Endothelial cell of umbilical vein (primary cell): Measurements from ENCODE around the gene TTC3. TPM values are rescaled to one million over a fixed set of nuclear protein-coding genes. Genes with fewer than 3 reads are reported as not detected.

Experiments
- BruUV-seq: library from RNA; stranded (reverse); fragments of 400-500 nt; replicated peaks from 2 replicates; lab custom pipeline; 2021; lab: Mats Ljungman, UMichigan
- CTCF ChIA-PET: fragments of 300-600, 350-600 bp; sonication (Branson Sonifier 250); formaldehyde crosslinking; loops from one replicate; lab custom pipeline; 2021; ENCODE audit warnings: antibody characterized with exemption, inconsistent platforms; lab: Charles Lee
- POLR2A ChIA-PET: fragments of 300-600, 350-600 bp; sonication (Branson Sonifier 250); formaldehyde crosslinking; loops from one replicate; lab custom pipeline; 2021; ENCODE audit warnings: antibody characterized with exemption, inconsistent platforms; lab: Charles Lee
- DNase-seq: peaks from one replicate; pipeline ENCODE4 v3.0.0-alpha.2; 2011; ENCODE audit warnings: low read depth, low spot score
- FAIRE-seq: peaks from 2 replicates; lab custom pipeline; 2011; peaks lifted over from hg19 to GRCh38; lab: Jason Lieb, UNC
- H2AFZ ChIP-seq: 2 replicates; pipeline ENCODE4 v1.6.0; 2012; ENCODE audit warnings: low read depth, low read length, control low read depth, inconsistent platforms
- H3K27ac ChIP-seq: 2 replicates; pipeline ENCODE4 v1.5.1; 2011; ENCODE audit warnings: low read depth, mild to moderate bottlenecking, control low read depth, low read length, moderate library complexity; ENCODE audit not compliant: insufficient read depth
- H3K27me3 ChIP-seq, 2 experiments: 2 replicates each; pipeline versions ENCODE4 v1.6.0 to v1.6.1; 2011; ENCODE audit warnings: low read length in 2 of 2, mixed read lengths in 1 of 2; ENCODE audit not compliant: control insufficient read depth in 2 of 2, insufficient read depth in 2 of 2
- H3K36me3 ChIP-seq, 2 experiments: 2 replicates in 1 of 2; 3 replicates in 1 of 2; pipeline ENCODE4 v1.5.1; 2011; ENCODE audit warnings: low read length in 2 of 2, mild to moderate bottlenecking in 1 of 2, moderate library complexity in 1 of 2; ENCODE audit not compliant: control insufficient read depth in 2 of 2, insufficient read depth in 2 of 2; ENCODE audit errors: extremely low read depth in 1 of 2
- H3K4me1 ChIP-seq: 3 replicates; pipeline ENCODE4 v1.5.1; 2011; ENCODE audit warnings: mild to moderate bottlenecking, low read length; ENCODE audit not compliant: control insufficient read depth, insufficient read depth; ENCODE audit errors: extremely low read depth
- H3K4me2 ChIP-seq: 2 replicates; pipeline ENCODE4 v1.6.1; 2011; ENCODE audit warnings: low read length, control low read depth, mixed read lengths; ENCODE audit not compliant: insufficient read depth
- H3K4me3 ChIP-seq, 3 experiments: fragments of 200-600 bp in 1 of 3; sonication (generic), shearing (Covaris generic) in 1 of 3; replicated peaks in 1 of 3; 2 replicates each; pipeline ENCODE4 v1.5.1; 2011 to 2016; ENCODE audit warnings: control low read depth in 3 of 3, low read length in 3 of 3, mild to moderate bottlenecking in 2 of 3, inconsistent platforms in 1 of 3, low read depth in 1 of 3, moderate library complexity in 1 of 3; ENCODE audit not compliant: insufficient read depth in 1 of 3
- H3K79me2 ChIP-seq: 2 replicates; pipeline ENCODE4 v1.6.0; 2012; ENCODE audit warnings: low read length, inconsistent platforms; ENCODE audit not compliant: control insufficient read depth, insufficient read depth
- H3K9ac ChIP-seq: replicated peaks from 2 replicates; pipeline ENCODE3; 2011; ENCODE audit warnings: low read length, control low read depth; ENCODE audit not compliant: insufficient read depth; ENCODE audit errors: extremely low read depth
- H3K9me1 ChIP-seq: replicated peaks from 3 replicates; pipeline ENCODE4 v1.6.0; 2011; ENCODE audit warnings: mild to moderate bottlenecking, low read length; ENCODE audit not compliant: control insufficient read depth, insufficient read depth; ENCODE audit errors: extremely low read depth
- H3K9me3 ChIP-seq: replicated peaks from 2 replicates; pipeline ENCODE4 v1.5.1; 2012; ENCODE audit warnings: low read length, inconsistent platforms; ENCODE audit not compliant: control insufficient read depth, insufficient read depth
- H4K20me1 ChIP-seq: replicated peaks from 2 replicates; pipeline ENCODE3; 2011; ENCODE audit warnings: mild to moderate bottlenecking, low read length; ENCODE audit not compliant: control insufficient read depth, insufficient read depth; ENCODE audit errors: extremely low read depth
- CTCF ChIP-seq, 2 donors: IDR thresholded peaks; 1 replicate in 1 of 2; 2 replicates in 1 of 2; pipeline ENCODE4 v1.5.1; 2011; ENCODE audit warnings: low read length in 2 of 2, mild to moderate bottlenecking in 2 of 2, moderate library complexity in 2 of 2, control low read depth in 1 of 2, inconsistent platforms in 1 of 2, low read depth in 1 of 2; ENCODE audit not compliant: insufficient read depth in 1 of 2; ENCODE audit errors: extremely low read depth in 1 of 2
- EZH2 ChIP-seq: IDR thresholded peaks from 2 replicates; pipeline ENCODE4 v1.6.1; 2012; ENCODE audit warnings: borderline replicate concordance, low read depth, mild to moderate bottlenecking, moderate library complexity, low read length, inconsistent platforms; ENCODE audit not compliant: severe bottlenecking
- FOS ChIP-seq: IDR thresholded peaks from 2 replicates; pipeline ENCODE4 v1.6.1; 2011; ENCODE audit warnings: mild to moderate bottlenecking, low read length, moderate library complexity, borderline replicate concordance; ENCODE audit not compliant: insufficient read depth
- GATA2 ChIP-seq: IDR thresholded peaks from 2 replicates; pipeline ENCODE4 v1.7.0; 2011; ENCODE audit warnings: low read depth, mild to moderate bottlenecking, moderate library complexity, mixed read lengths, low read length; ENCODE audit not compliant: insufficient read length, insufficient read depth
- JUN ChIP-seq: IDR thresholded peaks from 2 replicates; pipeline ENCODE4 v1.6.1; 2011; ENCODE audit warnings: borderline replicate concordance, low read depth; ENCODE audit not compliant: insufficient read length, insufficient read depth
- MAX ChIP-seq: IDR thresholded peaks from 2 replicates; pipeline ENCODE4 v1.6.1; 2011; ENCODE audit not compliant: insufficient read depth, insufficient read length
- MYC ChIP-seq: IDR thresholded peaks from one replicate; pipeline ENCODE4 v1.6.1; 2011; ENCODE audit warnings: mild to moderate bottlenecking, low read depth, low read length
- POLR2A ChIP-seq: IDR thresholded peaks from 2 replicates; pipeline ENCODE4 v1.6.1; 2012; ENCODE audit warnings: low read depth, mild to moderate bottlenecking, control low read depth, low read length
- dilution Hi-C: fragments of 300-500 bp; cut with MboI; formaldehyde crosslinking; loops from one replicate; pipeline ENCODE4 v1.15.0; 2019; ENCODE audit warnings: low sequenced_read_pairs; ENCODE audit not compliant: extremely low pct_ligation_motif_present
- intact Hi-C: fragments of 100-400 bp; cut with micrococcal nuclease; formaldehyde crosslinking; loops from one replicate; pipeline ENCODE4 v1.10.0; 2022
- polyA plus RNA-seq, 4 experiments: library from polyadenylated mRNA; depleted of rRNA in 3 of 4; stranded (reverse) in 3 of 4; unstranded in 1 of 4; fragments of >200 nt; gene quantifications; 2 replicates each; pipeline versions ENCODE4 v1.2.1 to v1.2.3, GENCODE V29; 2011 to 2012; ENCODE audit warnings: missing spikeins in 1 of 4
- total RNA-seq: library from RNA; stranded (reverse); gene quantifications from 2 replicates; pipeline ENCODE4 v1.2.3, GENCODE V29; 2021

The TTC3 gene
- total and polyA plus RNA-seq, 2 donors (not counting 3 experiments of a cell fraction or from before 2014, with no cell fraction given), result 26.2 to 113 TPM

GRCh38 chr21:37204580-37204979, 131.5 kb downstream of the TTC3 start:
- no peak for DNase-seq
- Histone ChIP-seq H2AFZ (no peak overlapping the region), H3K79me2 (no peaks in the 10 kb centered on the region), H3K4me1 (no peaks in the 10 kb centered on the region), H3K9me3 (no peaks in the 10 kb centered on the region), H4K20me1 (no peaks in the 10 kb centered on the region), H3K36me3 (peaks cover 0 to 10% of the 10 kb centered on the region in 2 experiments), H3K27me3 (no peaks in the 10 kb centered on the region), H3K4me3 (no peak overlapping the region), H3K27ac (no peak overlapping the region), H3K4me2 (no peak overlapping the region), H3K9ac (no peak overlapping the region), H3K9me1 (no peaks in the 10 kb centered on the region)
- intact Hi-C loops, result no loop called here
- POLR2A ChIA-PET, result no interaction called here
- dilution Hi-C loops, result no loop called here
- no peak for FAIRE-seq
- CTCF ChIA-PET, result no interaction called here
- BruUV-seq, result no TSS peak
- no peak for TF ChIP-seq MYC
- no peak for TF ChIP-seq POLR2A
- no peak for TF ChIP-seq GATA2
- no peak for TF ChIP-seq FOS
- TF ChIP-seq CTCF (IDR thresholded peaks at IDR 0.05; ENCODE audit: extremely low read depth in 1 of 2, insufficient read depth in 1 of 2, low read depth in 1 of 2, low read length in 2 of 2), result no peak
- no peak for TF ChIP-seq EZH2
- no peak for TF ChIP-seq MAX
- TF ChIP-seq JUN, result no peak
